Hematopoietic multipotent progenitor cell treated with erythropoietin and hydrocortisone succinate and interleukin-3 and kit ligand, for 15 days (in vitro differentiated cells): Measurements from ENCODE around the gene RASD2.

Experiments
- DNase-seq: peaks from one replicate; pipeline ENCODE4 v3.0.0-alpha.2; 2015; ENCODE audit warnings: low spot score

The RASD2 gene

DNA sequence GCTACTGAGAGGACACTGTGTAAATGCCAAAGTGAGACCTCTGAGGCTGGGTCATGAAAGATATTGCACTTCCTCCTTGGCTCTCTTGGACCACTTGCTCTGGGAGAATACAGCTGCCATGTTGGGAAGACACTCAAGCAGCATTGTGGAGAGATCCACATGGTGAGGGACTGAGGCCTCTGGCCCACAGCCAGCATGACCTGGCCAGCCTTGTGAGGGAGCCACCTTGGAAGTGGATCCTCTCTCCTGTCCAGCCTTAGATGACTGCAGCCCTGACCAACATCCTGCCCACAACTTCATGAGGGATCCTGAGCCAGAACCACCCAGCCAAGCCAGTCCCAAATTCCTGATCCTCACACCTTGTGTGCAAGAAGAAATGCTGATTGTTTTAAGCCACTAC, 46.1 kb downstream of the RASD2 start:
- no peak for DNase-seq

DNA sequence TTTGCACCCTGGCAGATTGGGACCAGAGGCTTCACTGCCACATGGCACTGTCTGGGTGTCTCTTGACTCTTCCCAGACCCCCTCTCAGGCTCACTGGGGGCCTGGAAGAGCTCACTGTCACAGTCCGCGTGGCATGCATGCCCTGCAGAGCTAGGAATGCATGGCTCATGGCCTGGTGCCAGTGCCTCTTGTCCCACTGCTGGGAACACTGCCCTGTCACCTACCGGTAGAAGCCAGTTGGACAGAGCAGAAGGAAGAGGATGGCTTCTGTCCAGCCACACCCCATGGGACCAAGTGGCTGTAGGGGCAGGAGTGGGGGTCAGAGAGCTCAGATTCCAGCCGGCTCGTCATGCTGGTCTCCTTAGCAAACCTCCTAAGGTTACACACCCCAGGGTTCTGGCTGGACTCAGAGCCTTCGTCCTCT, 46.8 kb downstream of the RASD2 start:
- no peak for DNase-seq

DNA sequence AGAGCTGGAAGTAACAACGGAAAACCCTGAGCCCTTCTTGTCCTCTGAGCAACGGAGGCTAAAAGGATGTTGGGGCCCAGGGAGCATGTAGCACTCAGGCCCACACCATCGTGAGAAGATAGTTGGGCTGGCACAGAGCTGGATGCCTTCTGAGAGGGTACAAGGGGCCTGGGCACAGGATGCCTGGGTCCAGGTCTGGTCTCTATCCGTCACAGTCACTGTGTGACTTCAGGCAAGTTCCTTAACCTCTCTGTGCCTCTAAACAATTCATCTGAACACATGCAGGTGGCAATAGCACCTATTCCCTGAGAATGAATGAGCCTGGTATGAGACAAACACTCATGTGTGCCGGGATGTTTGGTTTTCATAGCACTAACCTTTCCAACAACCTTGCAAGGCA, 47.3 kb downstream of the RASD2 start:
- DNase-seq: no peak

DNA sequence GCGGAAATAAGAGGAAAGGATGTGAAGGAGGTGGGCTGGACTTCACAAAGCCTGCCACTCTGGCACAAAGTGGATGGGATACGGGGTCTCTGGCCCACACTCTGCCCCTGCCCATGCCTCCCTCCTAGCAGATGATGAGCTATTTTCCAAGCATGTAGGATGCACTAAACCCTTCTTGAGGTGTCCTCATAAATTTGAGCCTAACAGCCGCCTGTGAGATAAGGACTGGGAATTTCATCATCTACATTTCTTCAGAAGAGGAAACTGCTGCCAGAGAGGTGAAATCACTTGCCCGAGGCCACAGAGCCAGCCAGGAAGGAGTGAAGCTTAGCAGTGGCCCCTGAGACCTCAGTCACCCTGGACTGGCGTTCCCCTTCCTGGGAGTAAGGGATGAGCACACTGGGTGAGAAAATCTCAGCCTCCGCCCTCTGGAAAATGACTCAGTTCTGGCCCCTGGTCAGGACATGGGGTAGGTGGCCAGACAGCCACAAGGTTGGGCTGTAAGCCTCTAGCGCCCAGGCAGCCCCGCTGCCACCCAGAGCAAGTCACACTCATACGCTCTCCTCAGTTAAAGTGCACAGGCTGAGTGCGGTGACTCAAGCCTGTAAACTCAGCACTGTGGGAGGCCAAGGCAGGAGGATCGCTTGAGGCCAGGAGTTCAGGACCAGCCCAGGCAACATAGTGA, 48.6 kb downstream of the RASD2 start:
- DNase-seq: no peak

DNA sequence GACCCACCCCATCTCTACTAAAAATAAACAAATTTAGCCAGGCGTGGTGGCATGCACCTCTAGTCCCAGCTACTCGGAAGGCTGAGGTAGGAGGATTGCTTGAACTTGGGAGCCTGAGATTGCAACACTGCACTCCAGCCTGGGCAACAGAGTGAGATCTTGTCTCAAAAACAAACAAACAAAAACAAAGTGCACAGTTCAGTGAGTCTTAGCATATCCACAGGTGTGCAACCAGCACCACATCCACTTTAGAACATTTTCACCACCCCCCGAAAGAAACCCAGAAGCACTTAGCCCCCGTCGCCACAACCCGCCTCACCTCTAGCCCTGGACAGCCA, 49.1 kb downstream of the RASD2 start:
- DNase-seq: no peak

DNA sequence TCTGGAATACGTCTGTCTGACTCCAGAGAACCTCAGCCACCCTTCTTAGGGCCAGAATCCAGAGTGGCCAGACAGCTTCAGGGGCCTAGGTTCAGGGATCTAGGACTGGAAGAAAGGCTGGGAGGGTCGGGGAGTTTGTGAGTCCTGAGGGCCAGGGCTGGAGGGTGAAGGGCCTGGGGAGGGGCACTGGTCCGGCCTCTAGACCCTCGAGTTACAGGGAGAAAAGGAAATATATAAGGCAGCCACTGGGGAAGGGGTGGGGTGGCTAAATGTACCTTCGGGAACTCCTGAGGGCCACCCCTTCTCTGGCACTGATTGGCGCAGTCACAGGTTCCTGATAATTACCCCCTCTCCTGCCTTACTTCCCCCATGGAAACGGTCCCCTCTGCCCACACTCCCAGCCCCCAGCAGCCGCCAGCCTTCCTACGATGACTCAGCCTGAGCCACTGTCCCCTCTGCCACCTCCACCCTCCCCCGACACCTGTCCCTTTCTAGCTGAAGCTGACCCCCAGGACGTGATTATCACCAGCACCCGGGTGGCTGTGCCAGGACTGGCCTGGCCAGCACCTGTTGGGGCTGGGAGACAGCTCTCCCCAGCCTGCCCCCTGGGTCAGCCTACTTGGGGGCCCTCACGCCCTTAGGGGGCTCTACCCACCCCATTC, 50.1 kb downstream of the RASD2 start:
- no peak for DNase-seq

DNA sequence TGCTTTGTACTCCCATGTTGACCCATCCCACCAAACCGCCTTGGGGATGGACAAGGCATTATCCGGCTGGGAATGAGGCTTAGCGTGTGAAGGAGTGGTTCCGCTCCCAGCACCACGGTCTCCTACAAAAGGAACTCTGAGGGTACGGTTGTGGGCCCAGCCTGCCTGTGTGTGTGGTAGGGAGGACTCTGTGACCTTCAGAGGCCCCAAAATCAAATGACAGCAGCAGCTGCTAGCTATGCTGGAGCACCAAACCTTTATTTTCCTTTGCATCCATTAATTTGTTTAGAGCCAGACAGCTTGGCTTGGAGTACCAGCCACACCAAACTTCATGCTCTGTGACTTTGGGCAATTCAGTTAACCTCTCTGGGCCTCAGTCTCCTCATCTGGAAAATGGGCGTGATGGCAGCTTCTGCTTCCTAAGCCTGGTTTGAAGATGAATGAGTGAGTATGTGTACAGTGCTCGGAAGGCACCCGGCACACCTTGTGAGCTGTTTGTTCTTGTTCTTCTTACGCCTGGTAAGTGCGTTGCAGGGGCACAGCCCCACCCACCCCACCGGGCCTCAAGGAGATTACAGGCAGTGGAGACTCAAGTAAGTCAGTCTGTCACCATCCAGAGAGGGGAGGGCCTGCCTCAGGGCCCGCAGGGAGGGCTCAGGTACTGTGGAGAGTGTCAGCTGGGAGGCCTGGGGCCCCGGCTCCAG, 51.2 kb downstream of the RASD2 start:
- no peak for DNase-seq

DNA sequence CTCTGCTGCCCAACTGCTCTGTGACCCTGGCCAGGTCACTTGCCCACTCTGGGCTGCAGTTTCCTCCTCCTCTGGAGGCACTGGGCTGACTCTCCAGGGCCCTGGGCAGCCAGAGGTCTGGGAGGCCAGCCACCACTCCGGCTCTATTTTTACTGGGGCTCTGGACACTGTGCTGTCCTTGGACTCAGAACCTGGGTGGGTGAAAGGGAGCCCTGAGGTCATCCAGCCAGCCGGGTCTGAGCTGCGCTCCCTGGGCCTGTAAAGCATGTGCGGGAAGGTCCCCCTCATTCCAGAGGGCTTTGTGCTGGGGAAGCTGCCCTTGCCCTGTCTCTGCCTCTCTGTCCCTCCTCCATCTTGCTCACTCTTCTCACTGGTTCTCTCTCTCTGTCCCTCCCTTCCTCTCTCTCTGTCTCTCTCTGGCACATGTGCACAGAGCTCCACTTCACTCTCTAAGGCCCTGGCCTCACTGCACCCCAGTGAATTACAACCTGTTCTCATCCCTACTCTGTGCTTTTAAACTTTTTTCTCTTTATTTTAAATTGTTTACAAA, 51.9 kb downstream of the RASD2 start:
- DNase-seq: no peak

DNA sequence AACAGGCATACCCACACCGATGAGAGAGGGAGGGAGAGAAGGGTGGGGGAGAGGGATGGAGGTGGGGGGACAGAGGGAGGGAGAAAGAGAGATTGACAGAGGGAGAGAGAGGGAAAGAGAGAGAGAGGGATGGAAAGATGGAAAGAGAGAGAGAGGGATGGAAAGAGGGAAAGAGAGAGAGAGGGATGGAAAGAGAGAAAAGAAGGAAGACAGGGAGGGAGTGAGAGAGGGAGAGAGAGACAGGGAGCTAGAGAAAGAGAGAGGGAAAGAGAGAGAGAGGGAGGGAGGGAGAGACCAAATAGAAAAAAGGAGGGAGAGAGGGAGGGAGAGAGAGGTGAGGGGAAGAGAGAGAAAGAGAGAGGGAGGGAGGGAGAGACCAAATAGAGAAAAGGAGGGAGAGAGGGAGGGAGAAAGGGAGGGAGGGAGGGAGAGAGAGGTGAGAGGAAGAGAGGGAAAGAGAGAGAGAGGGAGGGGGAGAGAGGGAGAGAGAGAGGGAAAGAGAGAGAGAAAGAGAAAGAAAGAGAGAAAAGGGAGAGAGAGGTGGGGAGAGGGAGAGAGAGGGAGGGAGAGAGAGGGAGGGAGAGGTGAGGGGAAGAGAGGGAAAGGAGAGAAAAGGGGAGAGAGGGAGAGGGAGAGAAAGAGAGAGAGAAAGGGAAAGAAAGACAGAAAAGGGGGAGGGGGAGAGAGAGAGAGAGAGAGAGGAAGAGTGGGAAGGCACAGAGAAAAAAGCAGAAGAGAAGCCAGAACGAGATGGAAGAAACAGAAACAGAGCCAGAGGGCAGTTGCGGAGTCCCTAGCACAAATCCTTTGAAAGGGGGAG, 52.6 kb downstream of the RASD2 start:
- DNase-seq: no peak

DNA sequence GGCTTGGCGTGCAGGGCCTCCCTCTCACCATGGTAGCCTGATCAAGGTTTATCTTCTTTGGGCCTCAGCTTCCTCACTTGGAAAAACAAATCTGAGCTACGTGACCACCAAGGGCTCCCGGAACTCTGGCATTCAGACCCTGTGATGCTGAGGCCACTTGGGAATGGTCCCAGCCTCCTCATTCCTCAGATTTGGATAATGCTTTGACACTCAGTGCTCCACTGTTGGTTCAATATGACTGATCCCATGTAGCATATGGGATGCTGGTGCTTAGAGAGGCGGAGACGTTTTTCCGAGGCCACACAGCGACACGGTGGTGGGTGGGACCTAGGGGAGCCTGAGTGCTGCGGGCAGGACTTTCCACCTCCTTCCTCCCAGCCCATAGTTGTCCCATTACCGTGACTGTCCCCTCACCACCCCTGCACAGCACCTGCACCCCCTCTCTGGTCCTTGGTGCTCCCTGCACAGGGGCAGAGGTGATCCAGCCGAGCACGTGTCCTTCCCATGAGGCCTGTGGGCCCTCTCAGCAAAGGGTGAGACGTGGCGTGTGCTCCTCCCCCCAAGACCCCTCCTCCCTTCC, 53.4 kb downstream of the RASD2 start:
- DNase-seq: no peak

DNA sequence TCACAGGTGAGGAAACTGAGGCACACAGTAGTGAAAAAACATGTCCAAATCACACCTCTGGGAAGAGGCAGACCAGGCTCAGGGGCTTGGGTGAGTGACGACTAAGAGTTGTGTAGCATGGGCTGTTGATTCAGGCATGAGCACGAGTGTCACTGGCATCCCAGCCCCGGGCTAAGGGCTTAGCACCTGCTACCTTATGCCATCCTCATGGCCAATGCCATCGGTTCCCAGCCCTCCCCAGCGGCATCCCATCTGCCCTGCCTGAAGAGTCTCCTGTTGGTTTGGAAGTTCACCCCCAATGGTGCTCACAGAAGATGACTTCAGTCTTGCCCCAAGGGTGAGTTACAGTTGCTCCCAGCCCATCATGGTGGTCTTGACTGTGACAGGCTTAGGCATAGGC, 54.1 kb downstream of the RASD2 start:
- no peak for DNase-seq

DNA sequence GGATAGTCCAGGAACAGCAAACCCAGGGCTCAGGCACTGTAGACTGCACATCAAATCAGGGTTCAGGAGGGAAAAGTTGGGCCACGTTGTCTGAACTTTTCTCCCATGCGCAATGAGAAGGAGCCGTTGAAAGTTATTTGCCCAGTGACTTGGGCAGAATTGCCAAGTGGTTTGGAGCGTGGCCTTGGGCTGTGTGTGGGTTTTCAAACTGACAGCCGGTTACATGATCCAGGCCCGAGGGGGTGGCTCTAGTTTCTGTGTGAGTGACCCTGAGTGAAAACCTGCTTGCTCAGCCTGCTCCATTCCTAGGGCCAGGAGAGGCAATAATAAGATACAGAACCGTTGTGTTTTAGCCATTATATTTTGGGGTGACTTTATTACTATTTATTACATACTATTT, 56.2 kb downstream of the RASD2 start:
- no peak for DNase-seq

DNA sequence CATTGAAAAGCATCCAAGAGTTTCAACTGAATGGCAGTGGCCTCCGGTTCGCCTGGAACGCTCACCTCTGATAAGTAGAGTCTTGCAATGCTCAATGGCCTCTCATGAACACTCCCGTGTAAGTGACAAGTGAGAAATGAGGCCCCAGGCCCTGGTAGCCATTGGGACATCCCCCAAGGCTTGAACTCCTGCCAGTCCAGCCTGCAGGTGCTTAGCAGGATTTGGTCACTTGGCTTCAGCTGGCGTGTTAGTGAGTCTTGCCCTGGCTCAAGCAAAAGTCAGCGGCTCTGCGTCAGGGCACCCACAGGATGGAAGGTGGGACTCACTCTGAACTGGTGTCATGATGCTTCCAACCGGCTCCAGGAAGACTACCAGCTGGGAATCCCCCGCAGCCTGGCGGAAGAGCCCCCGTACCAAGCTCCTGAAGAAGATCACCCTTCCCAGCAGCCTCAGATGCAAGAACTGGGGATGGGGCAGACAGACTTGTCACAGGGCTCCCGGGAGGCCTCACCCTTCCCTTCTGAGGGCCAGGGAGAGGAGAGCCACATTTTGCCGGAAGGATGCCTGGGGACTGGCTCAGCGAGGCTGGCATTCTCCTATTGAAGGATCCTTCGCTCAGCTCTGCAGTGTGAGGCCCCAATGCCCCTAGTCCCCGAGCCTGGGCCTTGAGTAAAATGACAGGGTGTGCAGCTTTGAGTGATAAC, 57.2 kb downstream of the RASD2 start:
- no peak for DNase-seq

DNA sequence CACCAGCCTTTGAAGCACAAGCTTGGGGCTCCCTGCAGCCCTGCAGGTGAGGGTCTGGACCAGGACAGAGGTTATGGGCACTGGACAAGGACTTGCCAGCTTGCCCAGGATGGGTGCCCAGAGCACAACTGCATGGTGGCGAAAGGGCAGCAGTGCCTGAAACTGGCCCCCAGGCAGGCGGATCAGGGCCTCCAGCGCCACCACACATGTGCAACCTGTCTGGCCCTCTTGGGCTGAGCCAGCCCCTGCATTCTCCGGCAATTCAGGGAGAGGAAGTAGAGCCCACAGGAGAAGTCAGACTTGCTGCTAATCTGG, 57.7 kb downstream of the RASD2 start:
- DNase-seq: no peak

DNA sequence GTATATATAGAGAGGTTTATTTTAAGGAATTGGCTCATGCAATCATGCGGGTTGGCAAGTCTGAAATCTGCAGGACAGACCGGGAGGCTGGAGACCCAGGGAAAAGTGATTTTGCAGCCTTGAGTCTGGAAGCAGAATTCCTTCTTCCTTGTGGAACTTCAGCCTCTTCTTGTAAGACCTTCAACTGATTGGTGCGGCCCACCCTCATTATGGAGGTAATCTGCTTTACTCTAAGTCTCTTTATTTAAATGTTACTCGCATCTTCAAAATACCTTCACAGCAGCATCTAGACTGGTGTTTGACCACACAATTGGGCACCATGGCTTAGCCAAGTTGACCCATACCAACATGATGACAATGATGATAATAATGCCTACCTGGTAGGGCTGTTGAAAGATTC, 58.7 kb downstream of the RASD2 start:
- no peak for DNase-seq

DNA sequence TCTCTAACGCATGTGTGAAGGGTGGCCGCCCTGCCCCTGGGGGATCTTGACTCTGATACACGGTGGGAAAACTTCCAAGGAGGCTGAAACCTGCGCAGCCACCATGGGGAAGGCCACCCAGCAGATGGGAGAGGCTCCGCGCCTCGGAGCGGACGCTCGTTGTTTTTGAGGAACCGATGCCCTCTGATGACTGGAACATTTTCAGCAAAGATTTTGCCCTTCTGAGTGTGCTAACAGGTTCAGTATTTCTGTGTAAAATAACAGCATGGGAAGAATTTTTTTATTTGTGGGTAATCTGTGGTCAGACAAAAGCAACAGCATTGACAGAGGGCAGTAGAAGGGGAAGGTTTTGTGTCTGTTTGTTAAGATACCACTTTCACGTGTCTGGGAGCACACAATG, 59.8 kb downstream of the RASD2 start:
- no peak for DNase-seq

DNA sequence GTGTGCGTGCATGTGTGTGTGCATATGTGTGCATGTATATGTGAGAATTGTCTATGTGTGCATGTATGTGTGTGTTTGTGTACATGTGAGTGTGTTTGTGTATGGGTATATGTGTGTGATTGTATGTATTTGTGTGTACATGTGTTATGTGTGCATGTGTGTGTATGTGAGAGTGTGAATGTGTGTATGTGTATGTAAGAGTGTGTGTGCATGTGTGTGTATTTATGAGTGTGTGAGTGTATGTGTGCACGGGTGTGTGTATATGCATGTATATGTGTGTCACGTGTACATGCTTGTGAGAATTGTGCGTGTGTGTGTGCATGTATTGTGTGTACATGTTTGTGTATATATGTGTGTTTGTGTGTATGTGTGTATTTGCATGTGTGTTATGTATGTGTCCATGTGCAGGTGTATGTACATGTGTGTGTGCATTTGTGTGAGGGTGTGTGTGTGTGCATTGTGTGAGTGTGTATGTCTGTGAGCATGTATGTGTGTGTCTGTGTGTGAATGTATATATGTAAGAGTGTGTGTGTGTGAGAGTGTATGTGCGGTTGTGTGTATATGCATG, 60.5 kb downstream of the RASD2 start:
- DNase-seq: no peak

DNA sequence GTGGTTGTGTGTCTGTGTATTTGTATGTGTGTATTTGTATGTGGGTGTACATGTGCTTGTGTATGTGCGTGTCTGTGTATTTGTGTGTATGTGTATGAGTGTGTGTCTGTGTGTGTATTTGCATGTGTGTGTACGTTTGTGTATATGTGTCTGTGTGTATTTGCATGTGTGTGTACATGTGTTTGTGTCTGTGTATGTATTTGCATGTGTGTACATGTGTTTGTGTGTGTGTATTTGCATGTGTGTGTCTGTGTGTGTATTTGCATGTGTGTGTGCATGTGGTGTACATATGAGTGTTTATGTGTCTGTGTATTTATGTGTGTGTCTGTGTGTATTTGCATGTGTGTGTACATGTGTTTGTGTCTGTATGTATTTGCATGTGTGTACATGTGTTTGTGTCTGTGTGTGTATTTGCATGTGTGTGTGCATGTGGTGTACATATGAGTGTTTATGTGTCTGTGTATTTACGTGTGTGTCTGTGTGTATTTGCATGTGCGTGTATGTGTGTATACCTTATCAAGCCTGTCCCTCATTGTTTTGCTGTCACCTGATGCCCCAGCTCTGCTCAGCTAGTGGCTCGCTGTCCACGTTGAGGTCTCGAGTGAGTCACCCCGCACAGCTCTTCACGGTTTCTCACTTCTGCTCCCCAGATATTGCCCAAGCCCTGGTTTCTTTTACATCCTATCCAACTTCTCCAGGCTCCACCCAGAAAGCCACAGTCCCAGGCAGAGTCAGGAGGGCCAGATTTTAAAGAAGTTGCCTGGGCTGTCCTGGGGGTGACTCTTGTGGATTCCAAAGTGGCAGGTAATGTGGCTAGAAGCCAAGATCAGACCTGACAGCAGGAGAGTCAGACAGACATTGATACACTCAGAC, 61.3 kb downstream of the RASD2 start:
- no peak for DNase-seq
